CD4-positive, alpha-beta T cell treated with Interleukin-21 for 1 hour (primary cell): Measurements from ENCODE around the gene MPZ.
"Not testable (repeated sequence)": the region's sequence is repeated elsewhere in the genome, so short reads cannot be mapped to it uniquely, and the experiment has no call there.

Experiments used
- DNase-seq: peaks from one replicate; pipeline ENCODE4 v3.0.0-alpha.2; 2020

Gene MPZ

GRCh38 chr1:161309868-161310267 lies at the start of gene MPZ:
MPZ (minus strand) TSS chr1:161309968; CDS start chr1:161309905, 63 bp downstream.
- no peak for DNase-seq

- DNase-seq = no peak
These were observed 49.5 kb upstream of the MPZ start for GRCh38 chr1:161359291-161359690.

- no peak for DNase-seq
These were observed 47.3 kb upstream of the MPZ start for GRCh38 chr1:161357073-161357472.

- DNase-seq = no peak
These were observed 41.7 kb upstream of the MPZ start for GRCh38 chr1:161351482-161351881.

- no peak for DNase-seq
These were observed 40.9 kb upstream of the MPZ start for GRCh38 chr1:161350671-161351070.

DNA sequence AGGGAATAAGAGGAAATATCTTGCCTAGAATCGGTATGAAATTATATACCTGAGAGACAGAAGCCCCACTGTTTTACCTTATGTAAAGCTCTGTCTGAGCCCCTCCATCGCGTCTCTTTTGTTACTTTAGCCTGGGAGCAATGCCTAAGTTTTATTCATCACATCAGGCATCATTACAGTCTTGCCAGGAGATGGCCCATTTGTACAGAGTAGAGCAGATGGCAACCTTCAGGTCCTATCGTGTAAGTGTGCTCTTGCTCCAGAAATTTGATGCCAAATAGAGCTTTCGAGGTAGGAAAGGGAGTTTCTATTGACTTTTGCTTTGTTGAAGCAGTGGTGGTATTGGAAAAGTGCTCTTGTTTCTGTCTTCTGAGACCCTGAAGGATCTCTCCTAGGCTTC lies 33.1 kb upstream of the MPZ start:
- DNase-seq = no peak

GRCh38 chr1:161342177-161342576 lies 32.4 kb upstream of the MPZ start:
- no peak for DNase-seq

- no peak for DNase-seq
These were observed 26.0 kb upstream of the MPZ start for GRCh38 chr1:161335796-161336195.

DNA sequence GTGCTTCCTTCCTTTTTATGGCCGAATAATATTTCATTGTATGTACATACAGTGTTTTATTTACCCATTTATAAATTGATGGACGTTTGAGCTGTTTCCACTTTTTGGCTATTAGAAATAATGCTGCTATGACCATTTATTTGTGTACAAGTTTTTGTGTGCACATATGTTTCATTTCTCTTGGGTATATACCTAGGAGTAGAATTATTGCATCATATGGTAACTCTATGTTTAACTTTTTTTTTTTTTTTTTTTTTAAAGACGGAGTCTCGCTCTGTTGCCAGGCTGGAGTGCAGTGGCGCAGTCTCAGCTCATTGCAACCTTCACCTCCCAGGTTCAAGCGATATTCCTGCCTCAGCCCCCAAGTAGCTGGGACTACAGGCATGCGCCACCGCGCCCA lies 23.4 kb upstream of the MPZ start:
- DNase-seq = no peak

GRCh38 chr1:161330346-161330745 lies 20.6 kb upstream of the MPZ start:
- no peak for DNase-seq

DNA sequence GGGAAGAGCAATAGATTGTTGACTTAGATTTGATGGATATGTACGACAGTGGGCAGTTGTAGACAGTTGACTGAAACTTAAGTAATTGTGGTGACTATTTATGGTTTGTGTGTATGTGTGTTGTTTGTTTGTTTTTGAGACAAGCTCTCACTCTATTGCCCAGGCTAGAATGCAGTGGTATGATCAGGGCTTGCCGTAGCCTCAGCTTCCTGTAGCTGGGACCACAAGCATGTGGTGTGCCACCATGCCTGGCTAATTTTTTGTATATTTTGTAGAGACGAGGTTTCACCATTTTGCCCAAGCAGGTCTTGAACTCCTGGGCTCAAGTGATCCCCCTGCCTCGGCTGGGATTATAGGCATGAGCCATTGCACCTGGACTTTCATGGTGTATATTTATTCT lies 14.3 kb upstream of the MPZ start:
- peak; percentile 40 for DNase-seq

DNA sequence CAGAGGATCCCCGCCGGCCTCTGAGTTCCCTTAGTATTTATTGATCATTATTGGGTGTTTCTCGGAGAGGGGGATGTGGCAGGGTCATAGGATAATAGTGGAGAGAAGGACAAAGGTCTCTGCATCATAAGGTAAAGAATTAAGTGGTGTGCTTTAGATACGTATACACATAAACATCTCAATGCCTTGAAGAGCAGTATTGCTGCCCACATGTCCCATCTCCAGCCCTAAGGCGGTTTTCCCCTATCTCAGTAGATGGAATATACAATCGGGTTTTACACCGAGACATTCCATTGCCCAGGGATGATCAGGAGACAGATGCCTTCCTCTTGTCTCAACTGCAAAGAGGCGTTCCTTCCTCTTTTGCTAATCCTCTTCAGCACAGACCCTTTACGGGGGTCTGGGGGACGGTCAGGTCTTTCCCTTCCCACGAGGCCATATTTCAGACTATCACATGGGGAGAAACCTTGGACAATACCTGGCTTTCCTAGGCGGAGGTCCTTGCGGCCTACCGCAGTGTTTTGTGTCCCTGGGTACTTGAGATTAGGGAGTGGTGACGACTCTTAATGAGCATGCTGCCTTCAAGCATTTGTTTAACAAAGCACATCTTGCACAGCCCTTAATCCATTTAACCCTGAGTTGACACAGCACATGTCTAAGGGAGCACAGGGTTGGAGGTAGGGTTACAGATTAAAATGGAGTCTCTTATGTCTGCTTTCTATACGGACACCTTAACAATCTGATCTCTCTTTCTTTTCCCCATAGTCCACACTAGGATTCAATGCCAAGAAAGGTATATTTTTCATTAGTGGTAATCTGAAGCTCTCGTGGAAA lies 6.3 kb upstream of the MPZ start:
- DNase-seq = not testable (repeated sequence)

DNA sequence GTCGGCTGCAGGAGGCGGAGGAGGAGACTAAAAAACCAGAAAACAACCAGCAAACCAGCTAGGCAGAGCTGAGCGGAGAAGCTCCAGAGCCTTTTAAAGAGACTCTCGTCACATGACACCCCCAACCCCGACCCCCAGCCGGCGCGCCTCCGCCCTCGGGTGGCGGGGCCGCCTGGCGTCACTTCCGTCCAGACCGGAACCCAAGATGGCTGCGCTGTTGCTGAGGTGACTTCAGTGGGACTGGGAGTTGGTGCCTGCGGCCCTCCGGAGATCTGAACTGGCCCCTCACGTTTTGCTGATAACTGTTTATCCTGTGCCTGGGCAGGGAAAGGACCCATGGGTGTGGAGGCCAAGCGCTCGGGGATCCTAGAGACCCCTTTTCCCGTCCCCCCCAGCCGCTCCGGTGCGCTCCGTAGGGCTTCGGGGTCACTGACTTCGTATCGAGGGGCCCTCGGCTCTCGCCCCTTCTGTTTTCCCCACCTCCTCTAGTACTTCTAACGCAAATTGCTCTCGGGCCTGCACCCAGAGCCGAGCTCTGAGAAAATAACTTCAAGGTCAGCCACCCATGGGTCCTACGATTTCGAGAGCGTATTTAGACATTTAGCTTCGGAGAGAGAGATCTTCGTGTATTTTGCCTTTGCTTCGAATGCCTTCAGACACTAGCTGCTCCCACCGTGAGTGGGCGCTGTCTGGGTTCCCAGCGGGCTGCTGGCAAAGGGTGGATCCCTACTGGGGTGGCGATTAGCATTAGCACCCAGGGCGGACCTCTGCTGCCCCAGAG lies 4.6 kb upstream of the MPZ start, which contains the start of gene SDHC:
TSS of gene SDHC (plus strand) at position 181 of the 781 bp plus-strand sequence. CDS start at position 206, 25 bp downstream.
- peak; percentile 93 for DNase-seq

- no peak for DNase-seq
These were observed 3.9 kb upstream of the MPZ start for GRCh38 chr1:161313554-161314200.

GRCh38 chr1:161311595-161312181 lies 1.9 kb upstream of the MPZ start:
- DNase-seq = no peak

DNA sequence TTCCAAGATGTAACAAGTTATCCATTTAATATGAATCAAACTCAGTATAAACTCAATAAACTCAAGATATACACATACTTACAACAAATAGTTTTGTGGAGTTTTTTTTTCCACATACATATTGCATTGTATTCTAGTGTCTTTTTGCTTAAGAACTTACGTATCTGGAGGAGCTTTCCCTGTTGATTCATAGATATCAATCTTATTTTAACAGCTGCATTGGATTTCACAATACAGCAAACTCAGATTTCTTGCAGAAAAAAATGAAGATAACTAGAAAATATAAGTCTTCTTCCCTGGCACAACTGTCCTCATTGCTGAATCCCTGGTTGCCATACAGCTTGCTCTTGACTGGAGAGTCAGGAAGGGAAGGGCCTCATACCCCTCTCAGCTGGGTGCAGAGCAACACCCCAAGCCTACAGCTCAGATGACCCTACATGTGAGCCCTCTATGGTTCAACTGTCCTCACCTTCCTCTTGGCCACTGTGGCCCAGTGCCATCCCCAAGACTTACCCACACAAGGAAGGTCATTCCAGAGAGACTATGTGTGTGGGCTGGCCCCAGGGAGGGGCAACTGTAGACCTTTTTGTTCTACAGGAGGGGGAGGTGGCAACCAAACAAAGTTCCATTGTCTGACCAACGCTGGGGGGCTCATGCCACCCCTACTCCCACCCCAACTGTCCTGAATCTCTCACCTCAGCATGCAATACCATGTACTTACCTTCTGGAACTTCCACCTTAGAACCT lies 1.7 kb downstream of the MPZ start:
- no peak for DNase-seq

DNA sequence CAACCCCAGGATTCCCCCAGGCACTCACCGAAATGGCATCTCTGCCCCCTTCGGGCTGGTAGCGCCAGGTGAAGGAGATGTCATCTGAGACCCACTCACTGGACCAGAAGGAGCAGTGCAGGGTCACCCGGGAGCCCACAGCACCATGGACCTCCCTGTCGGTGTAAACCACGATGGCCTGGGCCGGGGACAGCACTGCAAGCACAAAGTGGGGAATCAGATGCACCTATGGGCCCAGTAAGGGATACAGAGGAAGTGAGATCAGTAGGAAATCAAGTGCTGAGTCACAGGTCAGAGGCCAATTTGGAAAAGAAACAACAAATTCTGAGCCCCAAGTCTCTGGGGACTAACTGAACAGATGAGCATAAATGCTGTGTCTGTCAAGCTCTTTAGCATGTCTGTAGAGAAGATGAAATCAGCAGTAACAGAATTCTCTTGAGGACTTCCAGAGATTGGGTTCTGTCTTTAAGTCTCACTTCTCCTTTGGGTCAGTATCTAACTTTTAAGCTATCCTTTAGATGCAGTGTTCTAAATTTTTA lies 2.5 kb downstream of the MPZ start:
- DNase-seq = peak; percentile 31

DNA sequence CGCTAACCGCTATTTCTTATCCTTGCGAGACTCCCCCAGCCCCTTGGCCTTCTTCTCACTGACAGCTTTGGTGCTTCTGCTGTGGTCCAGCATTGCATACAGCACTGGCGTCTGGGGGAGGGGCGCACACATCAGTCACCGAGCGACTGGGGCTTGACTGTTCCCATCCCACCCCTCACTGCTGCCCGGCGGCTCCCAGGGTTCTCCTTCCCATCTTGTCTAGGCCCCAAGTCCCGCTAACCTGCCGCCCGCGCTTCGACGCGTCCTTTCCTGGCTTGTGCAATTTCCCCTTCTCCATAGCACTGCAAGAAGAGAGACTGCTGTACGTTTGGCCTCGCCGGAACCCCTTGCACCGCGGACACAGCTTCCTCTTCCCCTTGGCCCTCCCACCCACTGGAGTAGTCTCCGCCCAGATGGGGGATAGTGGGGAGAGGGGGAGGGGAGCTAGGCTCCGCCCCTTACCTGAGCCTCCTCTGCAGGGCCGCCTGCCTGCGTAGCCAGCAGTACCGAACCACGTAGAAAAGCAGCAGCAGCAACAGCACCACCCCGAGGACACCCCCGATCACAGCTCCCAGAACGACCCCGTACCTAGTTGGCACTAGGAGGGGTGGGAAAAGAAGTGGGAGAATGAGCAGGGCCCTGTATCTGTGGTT lies 3.8 kb downstream of the MPZ start:
- peak; percentile 96 for DNase-seq

GRCh38 chr1:161304927-161305866 lies 4.6 kb downstream of the MPZ start:
- peak; percentile 24 for DNase-seq

GRCh38 chr1:161300478-161300877 lies 9.3 kb downstream of the MPZ start:
- DNase-seq = no peak
